ENCODE data around the gene SMIM22.

The SMIM22 gene

GRCh38 chr16:4826526-4826925, 31.4 kb downstream of the SMIM22 start:
- no peak for DNase-seq

DNA sequence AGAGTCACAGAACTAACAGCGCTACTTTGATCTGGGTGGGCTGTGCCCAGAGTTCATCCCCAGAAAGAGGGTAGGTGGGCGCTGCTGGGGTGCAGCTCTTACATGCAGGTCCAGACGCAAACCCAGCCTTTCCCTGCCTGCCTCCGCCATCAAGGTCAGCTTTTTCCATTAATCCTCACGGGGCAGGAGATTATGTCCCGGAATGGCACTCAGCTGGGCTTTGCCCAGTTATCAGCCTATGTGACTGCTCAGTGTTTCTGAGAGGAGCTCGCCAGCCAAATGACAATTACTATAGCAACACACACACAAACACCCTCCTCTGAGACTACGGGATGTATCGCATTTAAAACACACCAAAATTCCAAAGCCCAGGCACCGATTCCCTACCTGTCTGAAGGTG, 31.8 kb downstream of the SMIM22 start:
- no peak for DNase-seq

- no peak for DNase-seq
Measured at GRCh38 chr16:4828567-4829321, 33.6 kb downstream of the SMIM22 start.

GRCh38 chr16:4830408-4830807, 35.2 kb downstream of the SMIM22 start:
- no peak for DNase-seq

DNA sequence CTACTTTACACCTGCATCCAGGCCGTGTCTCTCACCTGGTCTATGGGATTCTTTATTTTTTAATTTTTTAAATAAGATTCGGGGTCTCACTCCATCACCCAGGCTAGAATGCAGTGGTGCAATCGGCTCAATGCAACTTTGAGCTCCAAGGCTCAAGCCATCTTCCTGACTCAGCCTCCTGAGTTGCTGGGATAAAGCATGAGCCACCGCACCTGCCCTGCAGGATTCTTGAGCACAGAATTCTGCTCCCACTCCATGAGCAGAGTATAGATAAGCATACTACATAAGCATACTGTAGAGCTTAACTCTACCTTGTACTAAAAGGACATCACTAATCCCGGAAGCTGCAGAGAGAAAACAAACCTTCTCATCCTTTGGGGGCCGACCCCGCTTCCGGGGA, 36.4 kb downstream of the SMIM22 start:
- no peak for DNase-seq

DNA sequence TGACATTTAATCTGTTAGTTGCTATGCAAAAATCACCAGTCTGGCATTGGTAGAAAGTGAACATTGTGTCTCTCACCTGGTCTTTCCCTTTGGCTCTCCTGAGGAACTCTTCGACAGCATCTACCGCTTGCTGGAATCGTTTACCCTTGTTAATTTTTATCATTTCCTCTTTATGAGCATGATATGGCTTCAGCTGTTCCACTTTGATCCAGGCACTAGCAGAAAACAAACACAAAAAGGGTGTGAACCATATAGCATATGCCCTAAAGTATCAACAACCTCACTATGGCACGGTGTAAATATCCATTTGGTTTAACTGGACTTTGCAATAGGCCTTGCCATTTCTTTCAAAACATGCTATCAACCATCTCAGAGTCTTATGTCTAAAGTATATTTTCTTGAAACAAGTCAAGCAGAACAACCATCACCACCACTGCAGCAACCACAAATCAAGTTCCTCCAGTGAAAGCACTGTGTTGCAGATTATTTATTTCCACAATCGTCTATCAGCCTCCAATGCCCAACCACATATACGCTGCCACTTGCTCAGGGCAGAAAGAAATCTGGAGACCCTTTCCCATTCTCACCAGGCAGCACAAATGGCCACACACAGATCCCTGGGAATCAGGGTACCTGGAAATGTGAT, 37.7 kb downstream of the SMIM22 start:
- DNase-seq = no peak

DNA sequence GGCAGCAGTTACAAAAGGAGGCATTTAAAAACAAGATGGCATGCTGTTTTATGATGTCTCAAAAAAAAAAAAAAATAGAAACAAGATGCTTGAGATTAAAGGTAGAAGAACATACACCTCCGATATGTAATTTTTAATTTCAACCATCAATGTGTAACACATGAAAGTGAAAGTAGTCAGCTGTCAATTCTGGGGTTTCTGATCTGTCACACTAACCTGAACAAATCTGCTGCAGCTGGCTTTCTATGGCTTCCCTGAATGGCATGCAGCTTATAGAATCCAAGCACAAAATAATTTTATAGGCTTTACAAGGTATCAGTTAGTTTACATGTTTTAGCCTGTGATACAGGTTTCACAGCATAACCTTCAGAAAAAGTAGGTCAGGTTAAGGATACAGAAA, 38.4 kb downstream of the SMIM22 start:
- DNase-seq = no peak

DNA sequence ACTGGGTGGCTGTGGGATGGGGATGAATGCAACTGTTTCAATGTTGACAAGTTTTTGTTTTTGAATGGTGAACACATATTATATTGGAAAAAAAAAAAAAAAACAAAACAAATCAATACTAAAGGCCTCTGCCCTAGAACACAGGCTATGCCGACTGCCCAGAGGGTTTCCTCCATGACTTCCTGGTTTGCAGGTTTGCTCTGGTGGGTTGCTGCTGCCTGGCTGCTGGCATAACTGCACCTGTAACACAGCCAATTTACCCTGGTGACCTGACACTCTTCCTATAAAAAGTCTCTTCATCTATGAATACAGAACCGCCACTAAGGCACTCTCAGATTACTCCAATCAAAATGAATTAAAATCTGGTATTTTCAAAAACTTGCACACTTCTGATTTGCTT, 41.6 kb downstream of the SMIM22 start:
- no peak for DNase-seq

GRCh38 chr16:4837733-4838501, 42.7 kb downstream of the SMIM22 start:
- no peak for DNase-seq

- DNase-seq = no peak
Measured at GRCh38 chr16:4839942-4840341, 44.8 kb downstream of the SMIM22 start.

DNA sequence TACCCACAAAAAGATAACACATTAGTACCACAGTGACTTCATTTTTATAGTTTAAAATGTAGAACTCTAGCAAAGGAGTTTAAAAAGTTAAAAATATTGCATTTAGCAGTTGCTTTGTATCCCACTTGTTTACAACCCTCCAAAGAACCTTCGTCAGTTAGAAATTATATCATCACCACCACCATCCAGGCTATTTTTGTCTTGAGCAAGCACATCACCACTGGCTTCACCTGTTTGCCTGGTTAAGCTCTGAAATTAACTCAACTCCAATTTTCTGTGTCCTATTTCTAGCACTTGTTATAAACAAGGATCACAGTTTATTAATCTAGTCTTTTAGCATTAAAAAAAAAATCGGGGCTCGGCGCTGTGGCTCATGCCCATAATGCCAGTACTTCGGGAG, 45.8 kb downstream of the SMIM22 start:
- no peak for DNase-seq

All from stimulated activated CD4-positive, alpha-beta T cell treated with anti-CD3 and anti-CD28 coated beads, Interleukin-1b, Interleukin-23, amount 100 ng/mL, for 48 hours (primary cell).